HG03558 (cell line): ENCODE measurements around the gene MBLAC1.
A peak's percentile ranks its signal among the peaks of the same experiment; 100 is the strongest.

Experiments
- ATAC-seq: cut with Tn5 transposase; IDR thresholded peaks from one replicate; pipeline ENCODE4 v1.9.1; 2021; ENCODE audit warnings: moderate number of reproducible peaks; ENCODE audit not compliant: unreplicated experiment; ENCODE audit errors: extremely low read depth

MBLAC1 gene

DNA sequence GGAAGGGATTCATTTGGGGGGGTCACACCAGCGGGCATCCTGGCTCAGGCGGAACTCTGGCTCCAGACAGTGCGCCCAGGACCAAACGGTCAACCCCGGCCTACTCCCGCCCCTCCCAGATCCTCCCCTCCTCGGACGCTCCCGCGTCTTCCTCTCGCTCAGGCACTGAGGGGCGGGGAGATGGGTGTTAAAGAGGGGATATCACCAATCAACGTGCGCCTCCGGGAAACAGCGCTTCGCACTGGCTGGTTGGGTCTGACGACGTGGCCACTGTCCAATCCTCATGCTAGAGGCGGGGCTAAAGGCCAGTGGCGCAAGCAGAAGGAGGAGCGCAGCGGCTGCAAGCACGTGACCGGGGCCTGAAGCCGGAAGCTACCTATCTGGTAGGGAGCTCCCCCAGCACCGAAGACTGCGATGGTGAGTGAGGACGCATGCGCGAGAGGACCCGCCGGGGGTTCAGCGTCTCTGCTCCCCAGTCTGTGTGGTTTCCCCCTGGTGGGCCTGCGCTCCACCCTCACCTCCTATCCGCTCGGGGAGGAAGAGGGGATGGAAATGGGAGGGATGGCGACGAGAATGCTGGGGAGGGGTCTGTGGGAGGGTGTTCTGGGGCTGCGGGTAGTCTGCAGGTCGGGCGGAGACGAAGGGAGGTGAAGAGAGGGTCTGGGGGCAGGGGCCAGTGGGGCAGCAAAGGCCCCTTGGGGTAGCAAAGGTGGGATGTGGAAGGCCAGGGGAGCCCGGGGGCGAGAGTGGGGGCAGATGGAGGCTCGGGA, 22.0 kb downstream of the MBLAC1 start, which contains the start of gene LAMTOR4:
LAMTOR4 (plus strand) TSS at position 360 of the 770 bp plus-strand sequence; CDS start at position 415, 55 bp downstream.
- ATAC-seq, result peak; percentile 98

- ATAC-seq, result no peak
Measured at GRCh38 chr7:100152404-100152803, 25.6 kb downstream of the MBLAC1 start.

GRCh38 chr7:100152937-100153666, 26.3 kb downstream of the MBLAC1 start:
- no peak for ATAC-seq

GRCh38 chr7:100153708-100154535, 27.2 kb downstream of the MBLAC1 start:
- ATAC-seq, result no peak

- ATAC-seq, result no peak
Measured at GRCh38 chr7:100154651-100155491, 28.1 kb downstream of the MBLAC1 start.

- no peak for ATAC-seq
Measured at GRCh38 chr7:100155553-100156317, 29.0 kb downstream of the MBLAC1 start.

DNA sequence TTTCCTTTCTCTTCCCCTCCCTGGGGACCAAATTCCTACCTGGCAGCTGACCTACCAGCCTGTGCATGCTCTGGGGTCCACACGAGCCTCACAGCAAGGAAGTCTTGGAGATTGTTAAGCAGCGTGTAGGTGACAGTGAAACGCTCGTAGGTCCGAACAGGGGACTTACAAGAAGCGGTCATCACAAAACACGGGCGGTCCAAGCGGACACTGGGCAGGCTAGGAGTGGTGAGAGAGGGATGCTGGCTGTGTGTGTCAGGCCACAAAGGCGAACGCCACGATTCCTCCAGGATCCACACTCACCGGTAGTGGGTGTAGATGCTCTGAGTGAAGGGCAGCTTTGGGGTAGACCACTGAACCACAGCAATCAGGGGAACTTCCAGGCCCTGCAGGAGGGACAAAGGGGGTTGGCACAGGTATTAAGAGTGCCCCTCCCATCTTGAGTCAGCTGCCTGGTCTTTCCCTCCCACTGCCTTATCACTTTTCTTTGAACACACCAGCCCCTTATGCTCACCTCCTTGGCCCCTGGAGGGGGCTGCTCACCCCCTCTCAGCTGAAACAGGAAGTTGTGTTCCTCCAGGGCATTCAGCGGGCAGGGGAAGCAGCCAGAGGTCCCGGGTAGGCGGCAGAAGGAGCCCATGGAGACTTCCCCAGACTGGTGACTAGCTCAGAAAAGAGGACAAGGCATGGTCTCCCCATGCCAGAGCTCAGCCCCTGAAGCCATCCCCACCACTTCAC, 29.7 kb downstream of the MBLAC1 start:
- ATAC-seq, result no peak

GRCh38 chr7:100157069-100157333, 30.2 kb downstream of the MBLAC1 start:
- ATAC-seq, result no peak

- no peak for ATAC-seq
Measured at GRCh38 chr7:100157334-100158228, 30.8 kb downstream of the MBLAC1 start.

DNA sequence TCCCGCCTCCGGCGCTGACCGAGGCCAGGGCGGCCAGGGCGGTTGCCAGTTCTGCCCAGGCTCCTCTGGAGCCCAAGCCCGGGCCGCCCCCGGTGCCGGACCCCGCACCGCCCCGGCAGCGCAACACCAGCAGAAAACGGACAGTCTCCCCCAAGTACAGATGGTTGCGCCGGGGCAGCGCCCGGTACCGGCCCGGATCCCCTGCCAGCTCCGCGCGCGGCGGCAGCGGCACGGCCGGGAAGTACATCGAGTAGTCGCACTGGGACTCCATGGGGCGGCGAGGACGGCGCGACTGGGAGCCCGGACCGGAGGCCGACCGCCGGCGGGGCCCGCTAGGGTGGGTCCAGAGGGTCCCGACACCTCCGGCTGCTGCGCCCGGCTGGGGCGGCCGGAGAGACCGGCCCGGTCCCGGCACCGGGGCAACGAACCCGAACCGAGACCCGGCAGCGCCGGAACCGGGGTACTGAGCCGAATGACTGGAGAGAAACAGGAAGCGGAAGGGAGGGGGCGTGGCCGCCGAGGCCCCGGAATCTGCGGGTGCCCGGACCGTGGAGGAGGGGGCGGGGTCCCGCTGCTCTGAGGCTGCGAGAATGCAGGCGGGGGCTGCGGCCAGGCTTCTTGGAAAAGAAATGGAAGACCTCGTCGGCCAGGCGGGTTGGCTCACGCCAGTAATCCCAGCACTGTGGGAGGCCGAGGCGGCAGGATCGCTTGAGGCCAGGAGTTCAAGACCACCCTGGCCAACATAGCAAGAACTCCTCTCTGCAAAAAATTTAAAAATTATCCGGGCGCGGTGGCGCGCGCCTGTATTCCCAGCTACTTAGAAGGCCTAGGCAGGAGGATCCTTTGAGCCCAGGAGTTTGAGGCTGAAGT, 31.7 kb downstream of the MBLAC1 start, which contains the start of gene TRAPPC14:
TRAPPC14 (minus strand) TSS at position 495 of the 870 bp plus-strand sequence; CDS start at position 271, 224 bp downstream.
- ATAC-seq, result no peak

- ATAC-seq, result no peak
Measured at GRCh38 chr7:100159099-100159623, 32.4 kb downstream of the MBLAC1 start.

GRCh38 chr7:100160067-100160466, 33.3 kb downstream of the MBLAC1 start:
- ATAC-seq, result no peak

DNA sequence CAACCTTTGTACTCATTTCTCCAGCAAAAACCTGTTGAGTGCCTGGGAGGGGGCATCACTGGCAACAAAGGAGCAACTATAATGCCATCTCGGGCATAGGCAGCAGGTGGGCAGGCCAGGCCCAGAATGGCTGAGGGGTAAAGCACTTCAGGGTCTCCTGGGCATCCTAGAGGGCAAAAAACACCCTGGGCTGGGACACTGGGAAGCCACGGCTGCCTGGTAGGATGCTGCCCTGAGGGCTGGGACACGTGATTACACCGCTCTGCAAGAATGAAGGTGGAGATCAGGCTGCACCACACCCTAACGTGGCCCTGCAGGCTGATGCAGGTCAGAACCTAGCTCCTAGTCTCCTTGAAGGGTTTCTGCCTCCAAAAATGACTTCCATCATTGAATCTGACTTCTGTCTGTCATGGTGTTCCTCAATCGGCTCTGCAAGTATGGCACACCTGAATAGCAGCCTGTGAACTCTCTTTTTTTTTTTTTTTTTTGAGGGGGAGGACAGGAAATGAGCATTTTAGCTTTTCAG, 36.3 kb downstream of the MBLAC1 start:
- ATAC-seq, result no peak

- no peak for ATAC-seq
Measured at GRCh38 chr7:100163871-100164270, 37.1 kb downstream of the MBLAC1 start.

DNA sequence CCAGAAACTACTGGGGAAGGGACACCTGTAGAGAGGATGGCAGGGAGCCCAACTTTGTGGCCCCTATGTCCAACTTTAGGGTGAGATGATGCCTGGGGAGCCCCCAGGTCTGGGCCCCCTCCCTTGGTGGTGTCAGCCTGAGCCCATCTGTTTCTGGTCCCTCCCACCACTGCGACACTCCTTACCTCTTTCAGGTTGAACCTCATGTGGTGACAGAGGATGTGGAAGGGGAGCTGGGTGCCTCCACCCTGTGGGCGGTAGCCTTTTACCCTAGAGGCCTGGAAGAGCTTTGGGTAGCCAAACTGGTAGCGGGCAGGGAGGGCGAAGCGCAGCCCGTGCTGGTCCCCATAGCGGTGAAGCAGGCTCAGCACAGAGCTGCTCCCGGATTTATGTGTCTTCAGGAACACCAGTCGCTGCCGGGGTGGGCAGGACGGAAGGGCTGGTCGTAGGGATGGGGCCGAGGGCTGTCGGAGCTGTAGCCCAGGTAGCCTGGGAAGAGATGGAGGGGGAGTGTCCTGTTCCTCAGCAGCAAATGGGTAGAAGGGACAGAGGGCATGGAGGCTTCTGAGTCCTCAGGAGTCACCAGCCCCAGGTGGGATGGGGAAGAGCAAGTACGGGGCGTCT, 39.7 kb downstream of the MBLAC1 start:
- ATAC-seq, result no peak
